Sigmoid colon (tissue), 7 donors: Measurements from ENCODE around the gene CCDC77. TPM values are rescaled to one million over a fixed set of nuclear protein-coding genes. Genes with fewer than 3 reads are reported as not detected.
"Not testable (repeated sequence)": the region's sequence is repeated elsewhere in the genome, so short reads cannot be mapped to it uniquely, and the experiment has no call there.

Experiments
- DNase-seq: peaks from one replicate; pipeline ENCODE4 v3.0.0-alpha.2; 2019
- H3K27ac ChIP-seq, 4 donors: fragments of 200-600 bp; sonication (generic); one replicate each; pipeline ENCODE4 v1.5.1; 2016 to 2019; ENCODE audit warnings: mild to moderate bottlenecking in 1 of 4
- H3K27me3 ChIP-seq, 3 donors: fragments of 200-600 bp; sonication (generic); one replicate each; pipeline ENCODE4 v1.5.1; 2019; ENCODE audit warnings: mild to moderate bottlenecking in 1 of 3
- H3K36me3 ChIP-seq, 4 donors: fragments of 200-600 bp; sonication (generic); one replicate each; pipeline ENCODE4 v1.5.1; 2016 to 2019
- H3K4me1 ChIP-seq, 4 donors: fragments of 200-600 bp; sonication (generic); one replicate each; pipeline ENCODE4 v1.5.1; 2017 to 2019
- H3K4me3 ChIP-seq, 4 donors: fragments of 200-600 bp; sonication (generic); one replicate each; pipeline ENCODE4 v1.5.1; 2017 to 2019; ENCODE audit warnings: mild to moderate bottlenecking in 2 of 4, moderate library complexity in 1 of 4
- H3K9me3 ChIP-seq, 4 donors: fragments of 200-600 bp in 3 of 4; sonication (generic) in 3 of 4; one replicate each; pipeline versions ENCODE4 v1.5.1 to v1.6.1; 2013 to 2019
- CTCF ChIP-seq, 4 experiments: fragments of 450-650 bp in 3 of 4; fragments of 200-600 bp in 1 of 4; IDR thresholded peaks; one replicate each; pipeline ENCODE4 v1.5.1; 2016 to 2019; ENCODE audit warnings: antibody characterized with exemption in 4 of 4, mild to moderate bottlenecking in 3 of 4, moderate library complexity in 2 of 4
- EP300 ChIP-seq, 4 donors: sonication (generic); formaldehyde crosslinking; IDR thresholded peaks; one replicate each; pipeline ENCODE4 v1.6.1; 2017; ENCODE audit warnings: antibody characterized with exemption in 4 of 4
- POLR2A ChIP-seq, 2 donors: fragments of 450-650 bp; IDR thresholded peaks; one replicate each; pipeline ENCODE4 v1.6.1; 2016; ENCODE audit warnings: antibody characterized with exemption in 2 of 2, mild to moderate bottlenecking in 2 of 2, moderate library complexity in 2 of 2
- POLR2AphosphoS5 ChIP-seq, 4 donors: sonication (generic); formaldehyde crosslinking; IDR thresholded peaks; one replicate each; pipeline ENCODE4 v1.6.1; 2017; ENCODE audit warnings: antibody characterized with exemption in 4 of 4
- WGBS, 2 donors: extraction: QIAGEN DNeasy Blood & Tissue Kit; methylation state at CpG; one replicate each; pipeline ENCODE4 v1.1.7; 2013; 5-methylcytosine and 5-hydroxymethylcytosine counted together
- intact Hi-C: fragments of 100-400 bp; cut with DNase I; formaldehyde crosslinking; loops from one replicate; pipeline ENCODE4 v1.15.1; 2023
- polyA plus RNA-seq, 3 donors: library from polyadenylated mRNA; stranded (reverse); fragments of 200-250 nt; gene quantifications; one replicate each; pipeline ENCODE4 v1.2.3, GENCODE V29; 2013
- total RNA-seq, 4 donors: library from RNA; depleted of rRNA; stranded (reverse); fragments of >200 nt; gene quantifications; one replicate each; pipeline ENCODE4 v1.1.0, GENCODE V29; 2016
- donor health status: healthy with polysubstance abuse.
- donor health status: Bipolar disorder and iron deficiency.
- donor health status: healthy.

The CCDC77 gene
- total and polyA plus RNA-seq, 7 donors: 2.8 to 8.6 (median 5.8) TPM

GRCh38 chr12:367972-368371 lies 33.5 kb upstream of the CCDC77 start:
- TF ChIP-seq CTCF (IDR thresholded peaks at IDR 0.05) (no peak), EP300 (IDR thresholded peaks at IDR 0.05) (no peak), POLR2A (IDR thresholded peaks at IDR 0.05) (no peak), POLR2AphosphoS5 (IDR thresholded peaks at IDR 0.05) (no peak)
- intact Hi-C loops: no loop called here
- 92 to 95% methylated on average over 1 of the region's 1 CpG for WGBS, 2 donors
- Histone ChIP-seq H3K27ac (no peak overlapping the region), H3K9me3 (peaks cover 3 to 8% (median 4%) of the 10 kb centered on the region in 4 donors), H3K36me3 (peaks cover 22 to 70% (median 35%) of the 10 kb centered on the region in 4 donors), H3K27me3 (no peaks in the 10 kb centered on the region), H3K4me1 (no peaks in the 10 kb centered on the region), H3K4me3 (no peak overlapping the region)
- DNase-seq: no peak

- intact Hi-C loops, H3K27me3 ChIP-seq, H3K4me3 ChIP-seq, H3K27ac ChIP-seq, DNase-seq, H3K9me3 ChIP-seq, H3K4me1 ChIP-seq: not testable (repeated sequence)
- WGBS, 2 donors: 95 to 96% methylated on average over 5 of the region's 5 CpGs
- peaks cover 12 to 54% (median 21%) of the 10 kb centered on the region in 4 donors for H3K36me3 ChIP-seq
Observed at GRCh38 chr12:370739-371485, 30.5 kb upstream of the CCDC77 start.

GRCh38 chr12:386651-387050 lies 14.8 kb upstream of the CCDC77 start:
- Histone ChIP-seq H3K4me3 (peak overlapping the region in 1 of 4 donors; percentile 83), H3K27ac (no peak overlapping the region), H3K9me3 (no peaks in the 10 kb centered on the region), H3K36me3 (peaks cover 4 to 33% (median 22%) of the 10 kb centered on the region in 4 donors), H3K4me1 (peaks cover 0 to 35% (median 34%) of the 10 kb centered on the region in 4 donors), H3K27me3 (no peaks in the 10 kb centered on the region)
- 55 to 69% methylated on average over 4 of the region's 4 CpGs for WGBS, 2 donors
- intact Hi-C loops: loop anchor here (5.0 kb wide), 1 partner anchor 256 kb away; no protein-coding TSS in a partner anchor
- no peak for DNase-seq
- no peak for TF ChIP-seq CTCF (IDR thresholded peaks at IDR 0.05)
- no peak for TF ChIP-seq EP300 (IDR thresholded peaks at IDR 0.05)
- TF ChIP-seq POLR2AphosphoS5 (IDR thresholded peaks at IDR 0.05): no peak
- no peak for TF ChIP-seq POLR2A (IDR thresholded peaks at IDR 0.05)

- no peaks in the 10 kb centered on the region for H3K27me3 ChIP-seq
- DNase-seq: no peak
- no peak for TF ChIP-seq CTCF (IDR thresholded peaks at IDR 0.05)
- no peak for TF ChIP-seq EP300 (IDR thresholded peaks at IDR 0.05)
- TF ChIP-seq POLR2A (IDR thresholded peaks at IDR 0.05): no peak
- TF ChIP-seq POLR2AphosphoS5 (IDR thresholded peaks at IDR 0.05): no peak
- H3K27ac ChIP-seq: peak overlapping the region in 3 of 4 donors; percentile 92 to 94 (median 94)
- peak overlapping the region; percentile 83 to 89 (median 86) for H3K4me3 ChIP-seq
- intact Hi-C loops: loop anchor here (5.0 kb wide), 1 partner anchor 254 kb away; no protein-coding TSS in a partner anchor
- WGBS, 2 donors: 0 to 1% methylated on average over 2 of the region's 2 CpGs
- peaks cover 4 to 19% (median 13%) of the 10 kb centered on the region in 4 donors for H3K36me3 ChIP-seq
- H3K4me1 ChIP-seq: peaks cover 0 to 35% (median 34%) of the 10 kb centered on the region in 4 donors
- no peaks in the 10 kb centered on the region for H3K9me3 ChIP-seq
Observed at GRCh38 chr12:388012-388411, 13.4 kb upstream of the CCDC77 start.

- 1% methylated on average over 35 of the region's 35 CpGs for WGBS, 2 donors
- intact Hi-C loops: loop anchor here (5.0 kb wide), 1 partner anchor 254 kb away; no protein-coding TSS in a partner anchor
- TF ChIP-seq POLR2AphosphoS5 (IDR thresholded peaks at IDR 0.05) (no peak), EP300 (IDR thresholded peaks at IDR 0.05) (no peak), CTCF (IDR thresholded peaks at IDR 0.05) (no peak), POLR2A (IDR thresholded peaks at IDR 0.05) (no peak)
Observed at GRCh38 chr12:388541-389141, 12.8 kb upstream of the CCDC77 start.

More at GRCh38 chr12:388541-389141, 12.8 kb upstream of the CCDC77 start:
- Histone ChIP-seq H3K4me3 (peak overlapping the region; percentile 83 to 89 (median 86)), H3K27ac (peak overlapping the region; percentile 91 to 94 (median 93)), H3K9me3 (no peaks in the 10 kb centered on the region), H3K4me1 (peaks cover 0 to 35% (median 34%) of the 10 kb centered on the region in 4 donors), H3K36me3 (peaks cover 2 to 13% (median 9%) of the 10 kb centered on the region in 4 donors), H3K27me3 (no peaks in the 10 kb centered on the region)
- no peak for DNase-seq
